K562 (cell line): ENCODE measurements around the gene OR2C1. TPM values are rescaled to one million over a fixed set of nuclear protein-coding genes. Genes with fewer than 3 reads are reported as not detected.
A peak's percentile ranks its signal among the peaks of the same experiment; 100 is the strongest.

ENCODE experiments used
- ARID1B ChIP-seq: fragments of 450-650 bp; IDR thresholded peaks from 2 replicates; pipeline ENCODE4 v1.6.1; 2016; ENCODE audit warnings: antibody characterized with exemption, mild to moderate bottlenecking, inconsistent platforms
- CAMTA2 ChIP-seq: fragments of 250-450 bp; sonication (Bioruptor Pico); conservative IDR thresholded peaks from 2 replicates; pipeline ENCODE4 v1.5.1; 2022
- FOXK2 ChIP-seq, 2 experiments: fragments of 450-650 bp; IDR thresholded peaks in 1 of 2; conservative IDR thresholded peaks in 1 of 2; 2 replicates each; pipeline ENCODE4 v1.6.1; 2016; ENCODE audit warnings: low read depth in 2 of 2, mild to moderate bottlenecking in 1 of 2
- GATA2 ChIP-seq: sonication (generic); formaldehyde crosslinking; IDR thresholded peaks from 2 replicates; pipeline ENCODE4 v1.4.0; 2020; ENCODE audit warnings: mild to moderate bottlenecking, missing genetic modification reagents
- HDAC6 ChIP-seq: IDR thresholded peaks from 2 replicates; pipeline ENCODE4 v1.6.1; 2012; ENCODE audit warnings: low read depth, mild to moderate bottlenecking, control low read depth, inconsistent platforms, low read length, moderate library complexity
- HLTF ChIP-seq: fragments of 450-650 bp; IDR thresholded peaks from 2 replicates; pipeline ENCODE4 v1.6.1; 2016
- SMAD3 ChIP-seq: fragments of 450-650 bp; formaldehyde crosslinking; conservative IDR thresholded peaks from 2 replicates; pipeline ENCODE4 v1.4.0; 2020; ENCODE audit warnings: mild to moderate bottlenecking
- SP2 ChIP-seq: IDR thresholded peaks from 2 replicates; pipeline ENCODE4 v1.6.1; 2011; ENCODE audit warnings: mild to moderate bottlenecking, low read depth, low read length, moderate library complexity; ENCODE audit not compliant: poor library complexity, severe bottlenecking; ENCODE audit errors: extremely low read depth
- TAF1 ChIP-seq: IDR thresholded peaks from 2 replicates; pipeline ENCODE4 v1.6.1; 2011; ENCODE audit warnings: mild to moderate bottlenecking, low read length, moderate library complexity; ENCODE audit not compliant: insufficient read depth, control insufficient read depth, severe bottlenecking; ENCODE audit errors: extremely low read depth
- TGIF2 ChIP-seq: sonication (generic); formaldehyde crosslinking; IDR thresholded peaks from 2 replicates; pipeline ENCODE4 v1.8.1; 2022; ENCODE audit warnings: mild to moderate bottlenecking, missing genetic modification reagents, moderate library complexity
- ZNF280A ChIP-seq: fragments of 450-650 bp; IDR thresholded peaks from 2 replicates; pipeline ENCODE4 v1.6.1; 2018; ENCODE audit warnings: mild to moderate bottlenecking, low read depth; ENCODE audit not compliant: partially characterized antibody
- ZNF384 ChIP-seq: IDR thresholded peaks from 2 replicates; pipeline ENCODE4 v1.6.1; 2012; ENCODE audit warnings: low read depth, low read length, improper control_type of control experiment
- ZNF41 ChIP-seq: fragments of 250-450 bp; sonication (Bioruptor Pico); conservative IDR thresholded peaks from 2 replicates; pipeline ENCODE4 v1.4.0; 2020; ENCODE audit warnings: mild to moderate bottlenecking
- ZNF445 ChIP-seq: fragments of 250-450 bp; sonication (Bioruptor Pico); IDR thresholded peaks from 2 replicates; pipeline ENCODE4 v1.4.0; 2020; ENCODE audit warnings: low read depth, mild to moderate bottlenecking, moderate library complexity
- polyA plus RNA-seq, 8 experiments: library from polyadenylated mRNA; depleted of rRNA in 4 of 8; stranded (reverse) in 5 of 8; unstranded in 3 of 8; fragments of >200 nt; fragmentation: Nextera tagmentation in 2 of 8; fragmentation: Illumina TruSeq in 1 of 8; extraction: Ambion mirVana in 2 of 8; extraction: Trizol in 1 of 8; gene quantifications; 2 replicates each; pipeline versions ENCODE4 v1.2.1 to v1.2.3, GENCODE V29; 2011 to 2014; ENCODE audit warnings: inconsistent platforms in 1 of 8, missing spikeins in 1 of 8
- total RNA-seq, 7 experiments: library from RNA; depleted of rRNA in 6 of 7; stranded (reverse); fragments of >200 nt in 6 of 7; fragmentation: Illumina TruSeq in 2 of 7; extraction: Trizol in 2 of 7; gene quantifications; 2 replicates each; pipeline versions ENCODE4 v1.2.1 to v1.2.3, GENCODE V29; 2011 to 2021; ENCODE audit warnings: low replicate concordance in 1 of 7
- TF ChIP-seq, protein P1 (sequence below): fragments of 250-450 bp; sonication (Bioruptor Pico); IDR thresholded peaks from 2 replicates; pipeline ENCODE4 v1.5.0; 2021
- TF ChIP-seq, protein P2 (sequence below): fragments of 200-800 bp; sonication (Bioruptor generic); IDR thresholded peaks from 2 replicates; pipeline ENCODE4 v1.6.1; 2017; ENCODE audit warnings: missing genetic modification characterization, missing compliant biosample characterization
- TF ChIP-seq, protein P3 (sequence below): fragments of 450-650 bp; conservative IDR thresholded peaks from 2 replicates; pipeline ENCODE4 v1.6.1; 2016; ENCODE audit warnings: missing genetic modification characterization, low read depth, mild to moderate bottlenecking, missing compliant biosample characterization, moderate library complexity
- TF ChIP-seq, protein P4 (sequence below): IDR thresholded peaks from 3 replicates; pipeline ENCODE4 v1.6.1; 2011; ENCODE audit warnings: borderline replicate concordance, mild to moderate bottlenecking, moderate library complexity; ENCODE audit not compliant: insufficient read length; ENCODE audit errors: extremely low read depth

Gene OR2C1
- total and polyA plus RNA-seq, 9 of the 15 experiments (the other 6 are each of a cell fraction or from before 2014, with no cell fraction given): not detected

- TF ChIP-seq FOXK2 (conservative IDR thresholded peaks at IDR 0.05 in 1 of 2, IDR thresholded peaks at IDR 0.05 in 1 of 2; ENCODE audit: low read depth in 2 of 2) (peak; percentile 84 to 89), TGIF2 (no peak), ZNF41 (CRISPR knock-in tag) (no peak), ZNF384 (no peak), SMAD3 (CRISPR knock-in tag) (0 out of 2 replicates have a peak, but pooled peaks have one; percentile 56), ZNF445 (CRISPR knock-in tag) (no peak), ARID1B (no peak), SP2 (peak; percentile 85), TAF1 (peak; percentile 77), ZNF280A (no peak), HLTF (no peak), HDAC6 (no peak), GATA2 (no peak), CAMTA2 (CRISPR knock-in tag) (no peak)
- TF ChIP-seq, protein P1, sequence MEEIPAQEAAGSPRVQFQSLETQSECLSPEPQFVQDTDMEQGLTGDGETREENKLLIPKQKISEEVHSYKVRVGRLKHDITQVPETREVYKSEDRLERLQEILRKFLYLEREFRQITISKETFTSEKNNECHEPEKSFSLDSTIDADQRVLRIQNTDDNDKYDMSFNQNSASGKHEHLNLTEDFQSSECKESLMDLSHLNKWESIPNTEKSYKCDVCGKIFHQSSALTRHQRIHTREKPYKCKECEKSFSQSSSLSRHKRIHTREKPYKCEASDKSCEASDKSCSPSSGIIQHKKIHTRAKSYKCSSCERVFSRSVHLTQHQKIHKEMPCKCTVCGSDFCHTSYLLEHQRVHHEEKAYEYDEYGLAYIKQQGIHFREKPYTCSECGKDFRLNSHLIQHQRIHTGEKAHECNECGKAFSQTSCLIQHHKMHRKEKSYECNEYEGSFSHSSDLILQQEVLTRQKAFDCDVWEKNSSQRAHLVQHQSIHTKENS (CRISPR knock-in tag): no peak
- TF ChIP-seq, protein P2, sequence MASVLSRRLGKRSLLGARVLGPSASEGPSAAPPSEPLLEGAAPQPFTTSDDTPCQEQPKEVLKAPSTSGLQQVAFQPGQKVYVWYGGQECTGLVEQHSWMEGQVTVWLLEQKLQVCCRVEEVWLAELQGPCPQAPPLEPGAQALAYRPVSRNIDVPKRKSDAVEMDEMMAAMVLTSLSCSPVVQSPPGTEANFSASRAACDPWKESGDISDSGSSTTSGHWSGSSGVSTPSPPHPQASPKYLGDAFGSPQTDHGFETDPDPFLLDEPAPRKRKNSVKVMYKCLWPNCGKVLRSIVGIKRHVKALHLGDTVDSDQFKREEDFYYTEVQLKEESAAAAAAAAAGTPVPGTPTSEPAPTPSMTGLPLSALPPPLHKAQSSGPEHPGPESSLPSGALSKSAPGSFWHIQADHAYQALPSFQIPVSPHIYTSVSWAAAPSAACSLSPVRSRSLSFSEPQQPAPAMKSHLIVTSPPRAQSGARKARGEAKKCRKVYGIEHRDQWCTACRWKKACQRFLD (CRISPR knock-in tag): 0 out of 2 replicates have a peak, but pooled peaks have one; percentile 15
- TF ChIP-seq, protein P3, sequence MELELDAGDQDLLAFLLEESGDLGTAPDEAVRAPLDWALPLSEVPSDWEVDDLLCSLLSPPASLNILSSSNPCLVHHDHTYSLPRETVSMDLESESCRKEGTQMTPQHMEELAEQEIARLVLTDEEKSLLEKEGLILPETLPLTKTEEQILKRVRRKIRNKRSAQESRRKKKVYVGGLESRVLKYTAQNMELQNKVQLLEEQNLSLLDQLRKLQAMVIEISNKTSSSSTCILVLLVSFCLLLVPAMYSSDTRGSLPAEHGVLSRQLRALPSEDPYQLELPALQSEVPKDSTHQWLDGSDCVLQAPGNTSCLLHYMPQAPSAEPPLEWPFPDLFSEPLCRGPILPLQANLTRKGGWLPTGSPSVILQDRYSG (tag): no peak
- TF ChIP-seq, protein P4, sequence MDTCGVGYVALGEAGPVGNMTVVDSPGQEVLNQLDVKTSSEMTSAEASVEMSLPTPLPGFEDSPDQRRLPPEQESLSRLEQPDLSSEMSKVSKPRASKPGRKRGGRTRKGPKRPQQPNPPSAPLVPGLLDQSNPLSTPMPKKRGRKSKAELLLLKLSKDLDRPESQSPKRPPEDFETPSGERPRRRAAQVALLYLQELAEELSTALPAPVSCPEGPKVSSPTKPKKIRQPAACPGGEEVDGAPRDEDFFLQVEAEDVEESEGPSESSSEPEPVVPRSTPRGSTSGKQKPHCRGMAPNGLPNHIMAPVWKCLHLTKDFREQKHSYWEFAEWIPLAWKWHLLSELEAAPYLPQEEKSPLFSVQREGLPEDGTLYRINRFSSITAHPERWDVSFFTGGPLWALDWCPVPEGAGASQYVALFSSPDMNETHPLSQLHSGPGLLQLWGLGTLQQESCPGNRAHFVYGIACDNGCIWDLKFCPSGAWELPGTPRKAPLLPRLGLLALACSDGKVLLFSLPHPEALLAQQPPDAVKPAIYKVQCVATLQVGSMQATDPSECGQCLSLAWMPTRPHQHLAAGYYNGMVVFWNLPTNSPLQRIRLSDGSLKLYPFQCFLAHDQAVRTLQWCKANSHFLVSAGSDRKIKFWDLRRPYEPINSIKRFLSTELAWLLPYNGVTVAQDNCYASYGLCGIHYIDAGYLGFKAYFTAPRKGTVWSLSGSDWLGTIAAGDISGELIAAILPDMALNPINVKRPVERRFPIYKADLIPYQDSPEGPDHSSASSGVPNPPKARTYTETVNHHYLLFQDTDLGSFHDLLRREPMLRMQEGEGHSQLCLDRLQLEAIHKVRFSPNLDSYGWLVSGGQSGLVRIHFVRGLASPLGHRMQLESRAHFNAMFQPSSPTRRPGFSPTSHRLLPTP: no peak
These were observed 45.3 kb downstream of the OR2C1 start, which contains the start of the genes ZNF174 and ZSCAN32 (continued) for GRCh38 chr16:3400779-3401688.
